CD4-positive, alpha-beta T cell treated with Interleukin-17A for 4 hours (primary cell): Measurements from ENCODE around the gene ADPRHL1.
"Not testable (repeated sequence)": the region's sequence is repeated elsewhere in the genome, so short reads cannot be mapped to it uniquely, and the experiment has no call there.

Experiments
- DNase-seq: peaks from one replicate; pipeline ENCODE4 v3.0.0-alpha.2; 2020; ENCODE audit warnings: mixed read lengths

The ADPRHL1 gene

GRCh38 chr13:113400621-113401451 is 52.5 kb downstream of the ADPRHL1 start:
- DNase-seq, result no peak

- no peak for DNase-seq
Observed at GRCh38 chr13:113399755-113400149, 53.5 kb downstream of the ADPRHL1 start.

GRCh38 chr13:113398963-113399754 is 54.1 kb downstream of the ADPRHL1 start:
- no peak for DNase-seq

GRCh38 chr13:113397608-113398425 is 55.5 kb downstream of the ADPRHL1 start:
- DNase-seq, result no peak

GRCh38 chr13:113394339-113394640 is 59.0 kb downstream of the ADPRHL1 start:
- no peak for DNase-seq

GRCh38 chr13:113393563-113394338 is 59.5 kb downstream of the ADPRHL1 start:
- DNase-seq, result peak; percentile 88

- no peak for DNase-seq
Observed at GRCh38 chr13:113393226-113393562, 60.1 kb downstream of the ADPRHL1 start.

- DNase-seq, result no peak
Observed at GRCh38 chr13:113390874-113391497, 62.3 kb downstream of the ADPRHL1 start.

- DNase-seq, result not testable (repeated sequence)
Observed at GRCh38 chr13:113389586-113389985, 63.7 kb downstream of the ADPRHL1 start.

GRCh38 chr13:113387396-113387795 is 65.9 kb downstream of the ADPRHL1 start:
- no peak for DNase-seq

GRCh38 chr13:113383089-113383488 is 70.2 kb downstream of the ADPRHL1 start:
- DNase-seq, result no peak

GRCh38 chr13:113382542-113382941 is 70.7 kb downstream of the ADPRHL1 start:
- DNase-seq, result not testable (repeated sequence)

GRCh38 chr13:113378825-113379224 is 74.5 kb downstream of the ADPRHL1 start:
- DNase-seq, result no peak

- no peak for DNase-seq
Observed at GRCh38 chr13:113374511-113375175, 78.6 kb downstream of the ADPRHL1 start.

- DNase-seq, result no peak
Observed at GRCh38 chr13:113373811-113374485, 79.3 kb downstream of the ADPRHL1 start.

- not testable (repeated sequence) for DNase-seq
Observed at GRCh38 chr13:113371701-113372100, 81.6 kb downstream of the ADPRHL1 start.

GRCh38 chr13:113371061-113371460 is 82.2 kb downstream of the ADPRHL1 start:
- DNase-seq, result no peak

- DNase-seq, result no peak
Observed at GRCh38 chr13:113369881-113370280, 83.4 kb downstream of the ADPRHL1 start.

- DNase-seq, result no peak
Observed at GRCh38 chr13:113369189-113369588, 84.1 kb downstream of the ADPRHL1 start.

- DNase-seq, result not testable (repeated sequence)
Observed at GRCh38 chr13:113368353-113368752, 84.9 kb downstream of the ADPRHL1 start.

- no peak for DNase-seq
Observed at GRCh38 chr13:113367771-113368170, 85.5 kb downstream of the ADPRHL1 start.
